ENCODE results near the gene CTDSPL.

CTDSPL gene

DNA sequence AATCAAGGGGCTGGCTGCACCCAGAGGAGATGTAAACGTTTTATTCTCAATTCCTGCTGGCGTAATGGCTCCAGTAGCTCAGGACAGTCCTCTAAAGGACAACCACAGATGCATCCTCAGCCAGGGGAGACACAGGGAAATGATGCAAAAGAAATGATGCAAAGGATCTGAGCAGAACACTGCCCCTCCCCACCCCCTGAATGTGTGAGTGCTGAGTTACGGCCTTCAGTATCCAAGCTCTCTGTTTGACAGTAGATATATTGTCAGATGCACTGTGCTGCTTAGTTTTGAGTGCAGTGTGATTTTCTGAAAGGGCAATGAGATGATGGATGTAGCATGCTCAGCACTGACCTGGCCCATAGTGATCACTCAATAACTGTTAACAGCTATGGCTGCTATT is 41.4 kb upstream of the CTDSPL start:
- in situ Hi-C loops (cut with MboI; ENCODE audit: low pct_unique_long_range_greater_than_20kb, low sequenced_read_pairs, unreplicated experiment): no loop called here
- TF ChIP-seq CTCF (IDR thresholded peaks at IDR 0.05; ENCODE audit: extremely low read depth, insufficient read depth, missing control alignments): no peak
- no peak for DNase-seq (ENCODE audit: low spot score)

DNA sequence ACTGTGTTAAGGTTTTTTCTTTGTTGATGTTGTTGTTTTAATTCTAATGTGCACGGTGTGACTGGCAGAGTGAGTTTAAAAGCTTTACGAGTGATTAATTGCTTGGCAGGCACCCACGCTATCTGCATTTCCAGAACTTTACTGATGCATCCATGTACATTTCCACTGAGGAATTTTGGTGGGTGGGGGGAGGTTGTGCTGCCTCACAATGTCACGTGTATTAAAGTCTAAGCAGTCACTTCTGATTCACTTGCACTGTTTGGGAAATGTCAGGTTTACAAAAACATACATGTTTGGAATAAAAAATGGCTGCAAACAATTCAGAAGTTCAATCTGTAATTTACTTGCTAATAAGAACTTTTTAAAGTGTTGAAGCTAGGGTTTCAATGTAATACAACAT is 38.5 kb upstream of the CTDSPL start:
- in situ Hi-C loops (cut with MboI; ENCODE audit: low pct_unique_long_range_greater_than_20kb, low sequenced_read_pairs, unreplicated experiment): no loop called here
- no peak for DNase-seq (ENCODE audit: low spot score)
- TF ChIP-seq CTCF (IDR thresholded peaks at IDR 0.05; ENCODE audit: extremely low read depth, insufficient read depth, missing control alignments): no peak

- TF ChIP-seq CTCF (IDR thresholded peaks at IDR 0.05; ENCODE audit: extremely low read depth, insufficient read depth, missing control alignments): no peak
- no peak for DNase-seq (ENCODE audit: low spot score)
- in situ Hi-C loops (cut with MboI; ENCODE audit: low pct_unique_long_range_greater_than_20kb, low sequenced_read_pairs, unreplicated experiment): no loop called here
Measured at GRCh38 chr3:37824090-37824953, 37.4 kb upstream of the CTDSPL start.

DNA sequence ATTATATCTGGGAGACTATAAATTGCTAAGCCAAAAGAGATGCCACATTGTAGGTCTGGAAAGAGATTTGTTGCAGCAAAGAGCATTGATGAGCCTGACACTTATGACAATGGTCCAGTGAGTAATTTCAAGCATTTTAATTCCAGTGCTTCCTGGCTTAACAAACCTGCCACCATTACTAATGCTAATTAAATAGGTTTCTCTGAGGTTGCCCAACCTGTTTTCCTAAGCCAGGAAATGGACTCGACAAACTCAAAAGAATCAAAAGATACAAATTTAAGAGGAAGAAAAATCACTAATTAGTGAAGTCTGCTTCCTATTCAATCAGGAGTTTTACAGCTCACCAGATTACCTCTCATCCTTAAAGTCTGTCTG is 36.7 kb upstream of the CTDSPL start:
- in situ Hi-C loops (cut with MboI; ENCODE audit: low pct_unique_long_range_greater_than_20kb, low sequenced_read_pairs, unreplicated experiment): no loop called here
- no peak for DNase-seq (ENCODE audit: low spot score)
- TF ChIP-seq CTCF (IDR thresholded peaks at IDR 0.05; ENCODE audit: extremely low read depth, insufficient read depth, missing control alignments): no peak

DNA sequence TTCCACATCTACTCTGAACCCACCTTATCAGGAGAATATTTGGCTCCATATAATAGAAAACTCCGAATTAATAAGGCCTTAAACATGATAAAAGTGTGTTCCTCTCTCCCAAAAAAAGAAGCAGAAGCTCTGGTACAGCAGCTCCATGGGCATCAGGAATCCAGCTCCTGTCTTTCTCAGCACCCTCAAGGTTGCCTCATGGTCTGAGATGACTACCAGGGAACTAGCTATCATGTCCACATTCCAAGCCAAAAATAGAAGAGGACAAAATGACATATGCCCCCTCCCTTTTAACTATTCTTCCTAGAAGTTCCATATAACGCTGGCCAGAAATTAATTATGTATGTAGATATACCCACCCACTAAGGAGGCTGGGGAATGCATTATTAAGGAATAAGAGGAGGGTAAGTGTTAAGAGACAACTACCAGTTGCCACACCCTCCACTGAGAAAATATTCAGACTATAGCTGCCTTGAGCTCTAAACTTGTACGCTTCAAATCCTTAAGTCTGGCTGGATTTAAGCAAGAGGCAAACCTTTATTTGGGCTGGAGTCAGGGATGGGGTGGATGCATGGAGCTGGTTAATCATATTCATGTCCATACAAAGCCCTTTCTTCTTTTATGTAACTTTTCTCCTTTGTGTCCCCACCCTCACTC is 35.8 kb upstream of the CTDSPL start:
- TF ChIP-seq CTCF (IDR thresholded peaks at IDR 0.05; ENCODE audit: extremely low read depth, insufficient read depth, missing control alignments): no peak
- in situ Hi-C loops (cut with MboI; ENCODE audit: low pct_unique_long_range_greater_than_20kb, low sequenced_read_pairs, unreplicated experiment): no loop called here
- DNase-seq (ENCODE audit: low spot score): no peak

DNA sequence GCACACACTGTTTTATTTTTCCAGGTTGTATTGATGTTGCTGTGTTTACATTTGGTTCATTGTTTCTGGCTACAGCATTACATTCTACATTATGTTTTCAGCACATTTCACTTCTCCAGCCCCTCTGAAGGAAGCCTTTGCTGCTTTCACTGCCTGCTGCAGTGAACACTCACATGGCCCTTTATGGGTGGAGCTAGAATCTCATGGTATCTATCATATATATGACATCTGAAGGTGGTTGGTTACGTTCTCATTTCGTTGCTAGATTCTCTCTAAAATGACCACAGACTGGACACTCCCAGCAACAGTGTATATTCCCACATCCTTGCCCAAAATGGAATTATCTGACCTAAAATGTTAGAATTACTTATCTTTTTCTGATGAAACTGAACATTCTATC is 35.2 kb upstream of the CTDSPL start:
- in situ Hi-C loops (cut with MboI; ENCODE audit: low pct_unique_long_range_greater_than_20kb, low sequenced_read_pairs, unreplicated experiment): no loop called here

More for the DNA sequence above, 35.2 kb upstream of the CTDSPL start:
- DNase-seq (ENCODE audit: low spot score): no peak
- no peak for TF ChIP-seq CTCF (IDR thresholded peaks at IDR 0.05; ENCODE audit: extremely low read depth, insufficient read depth, missing control alignments)

Data from GM13977 (cell line).